Measurements from ENCODE around the gene SKAP1. TPM values are rescaled to one million over a fixed set of nuclear protein-coding genes. Genes with fewer than 3 reads are reported as not detected.
"Not testable (repeated sequence)": the region's sequence is repeated elsewhere in the genome, so short reads cannot be mapped to it uniquely, and the experiment has no call there.

SKAP1 gene
- polyA plus RNA-seq, 3 donors = 9.0 to 9.9 (median 9.6) TPM

- DNase-seq = not testable (repeated sequence)
Measured at GRCh38 chr17:48245465-48246033, 184.5 kb downstream of the SKAP1 start.

GRCh38 chr17:48244814-48245213 lies 185.2 kb downstream of the SKAP1 start:
- DNase-seq = no peak

- DNase-seq = no peak
Measured at GRCh38 chr17:48244121-48244711, 185.8 kb downstream of the SKAP1 start.

- DNase-seq = no peak
Measured at GRCh38 chr17:48241770-48242497, 188.1 kb downstream of the SKAP1 start.

GRCh38 chr17:48241131-48241591 lies 188.9 kb downstream of the SKAP1 start:
- DNase-seq = no peak

- DNase-seq = no peak
Measured at GRCh38 chr17:48240562-48241130, 189.4 kb downstream of the SKAP1 start.

GRCh38 chr17:48240122-48240521 lies 189.9 kb downstream of the SKAP1 start:
- DNase-seq = no peak

GRCh38 chr17:48239603-48239995 lies 190.4 kb downstream of the SKAP1 start:
- no peak for DNase-seq

- no peak for DNase-seq
Measured at GRCh38 chr17:48238933-48239602, 190.9 kb downstream of the SKAP1 start.

- no peak for DNase-seq
Measured at GRCh38 chr17:48237456-48237855, 192.6 kb downstream of the SKAP1 start.

- DNase-seq = no peak
Measured at GRCh38 chr17:48236681-48237134, 193.3 kb downstream of the SKAP1 start.

- DNase-seq = no peak
Measured at GRCh38 chr17:48234922-48235321, 195.1 kb downstream of the SKAP1 start.

- DNase-seq = no peak
Measured at GRCh38 chr17:48231995-48232959, 197.7 kb downstream of the SKAP1 start.

- no peak for DNase-seq
Measured at GRCh38 chr17:48229936-48230335, 200.1 kb downstream of the SKAP1 start.

GRCh38 chr17:48228720-48229119 lies 201.3 kb downstream of the SKAP1 start:
- DNase-seq = no peak

GRCh38 chr17:48225725-48226567 lies 204.1 kb downstream of the SKAP1 start:
- no peak for DNase-seq

GRCh38 chr17:48223945-48224344 lies 206.1 kb downstream of the SKAP1 start:
- DNase-seq = no peak

- DNase-seq = no peak
Measured at GRCh38 chr17:48219617-48220016, 210.4 kb downstream of the SKAP1 start.

- peak; percentile 55 for DNase-seq
Measured at GRCh38 chr17:48215583-48216139, 214.4 kb downstream of the SKAP1 start.

- DNase-seq = peak; percentile 42
Measured at GRCh38 chr17:48213797-48214196, 216.2 kb downstream of the SKAP1 start.

Data from renal pelvis (tissue), 4 donors.